ENCODE measurements around the gene GPR161.

The GPR161 gene

DNA sequence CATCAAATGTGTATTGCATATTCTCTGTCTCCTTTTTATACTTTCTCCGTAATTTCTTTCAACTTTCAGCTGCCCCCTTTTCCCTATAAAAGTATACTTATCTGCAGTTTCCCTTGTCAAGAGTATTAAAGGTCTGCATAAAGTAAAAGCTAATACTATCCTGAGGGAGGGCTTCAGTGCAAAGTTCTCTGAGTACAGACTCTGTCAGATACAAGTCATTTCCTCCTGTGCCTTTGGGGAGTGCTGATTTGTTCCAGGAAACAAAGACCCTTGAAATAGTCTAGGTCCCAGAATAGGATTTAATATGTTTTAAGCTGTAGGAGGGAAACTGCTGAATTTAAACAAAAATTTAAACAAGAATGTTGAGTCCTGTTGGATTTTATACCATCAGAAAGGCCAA, 11.7 kb downstream of the GPR161 start:
- H3K4me1 ChIP-seq (ENCODE audit: control insufficient read depth, insufficient read depth, low read length) = no peaks in the 10 kb centered on the region
- H3K9ac ChIP-seq (ENCODE audit: low read length) = no peak overlapping the region
- H3K27me3 ChIP-seq (ENCODE audit: control insufficient read depth, insufficient read depth, low read length) = no peaks in the 10 kb centered on the region
- no peak overlapping the region for H3K4me3 ChIP-seq (ENCODE audit: low read length)
- no peaks in the 10 kb centered on the region for H3K36me3 ChIP-seq (ENCODE audit: control insufficient read depth, insufficient read depth, low read length)
- H3K9me3 ChIP-seq (ENCODE audit: control insufficient read depth, low read length) = no peaks in the 10 kb centered on the region

DNA sequence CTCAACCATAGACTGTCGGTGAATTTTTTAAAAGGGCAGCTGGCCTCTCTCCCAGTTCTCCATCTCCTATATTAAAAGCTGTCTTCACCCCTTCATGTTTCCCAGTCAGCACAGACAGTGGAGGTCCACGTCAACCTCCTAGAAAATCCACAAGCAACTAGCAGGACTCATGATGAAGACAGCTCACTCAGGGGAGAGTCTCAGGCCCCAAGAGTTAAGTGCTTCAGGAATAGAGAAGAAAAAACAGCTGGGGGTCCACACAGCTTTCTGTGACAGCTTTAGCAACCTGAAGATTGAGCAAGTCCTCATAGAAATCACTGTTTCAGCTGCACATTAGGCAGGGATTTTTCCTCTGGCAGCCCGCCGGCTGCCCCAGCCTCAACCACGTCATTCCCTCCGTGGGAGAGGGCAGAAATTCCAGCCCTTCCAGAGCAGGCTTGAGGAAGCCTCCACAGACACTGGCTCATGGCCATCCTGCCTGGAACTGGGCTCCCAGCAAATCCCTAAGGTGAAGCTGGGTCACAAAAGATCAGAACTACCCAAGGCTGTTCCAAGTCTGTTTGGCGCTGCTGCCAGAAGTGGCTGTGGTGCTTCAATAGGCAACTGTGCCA, 15.2 kb downstream of the GPR161 start:
- Histone ChIP-seq H3K9ac (ENCODE audit: low read length) (no peak overlapping the region), H3K4me3 (ENCODE audit: low read length) (no peak overlapping the region)

DNA sequence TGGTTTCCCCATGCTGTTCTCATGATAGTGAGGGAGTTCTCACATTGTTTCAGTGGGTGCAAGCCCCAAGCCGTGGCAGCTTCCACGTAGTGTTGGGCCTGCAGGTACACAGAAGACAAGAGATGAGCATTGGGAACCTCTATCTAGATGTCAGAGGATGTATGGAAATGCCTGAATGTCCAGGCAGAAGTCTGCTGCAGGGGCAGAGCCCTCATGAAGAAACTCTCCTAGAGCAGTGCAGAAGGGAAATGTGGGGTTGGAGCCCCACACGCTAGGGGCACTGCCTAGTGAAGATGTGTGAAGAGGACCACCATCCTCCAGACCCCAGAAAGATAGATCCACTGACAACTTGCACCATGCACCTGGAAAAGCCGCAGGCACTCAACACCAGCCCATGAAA, 17.0 kb downstream of the GPR161 start:
- no peaks in the 10 kb centered on the region for H3K36me3 ChIP-seq (ENCODE audit: control insufficient read depth, insufficient read depth, low read length)
- H3K9me3 ChIP-seq (ENCODE audit: control insufficient read depth, low read length) = no peaks in the 10 kb centered on the region
- no peak overlapping the region for H3K4me3 ChIP-seq (ENCODE audit: low read length)
- H3K4me1 ChIP-seq (ENCODE audit: control insufficient read depth, insufficient read depth, low read length) = peaks cover 14% of the 10 kb centered on the region
- no peaks in the 10 kb centered on the region for H3K27me3 ChIP-seq (ENCODE audit: control insufficient read depth, insufficient read depth, low read length)
- no peak overlapping the region for H3K9ac ChIP-seq (ENCODE audit: low read length)

More for the DNA sequence above, 15.2 kb downstream of the GPR161 start:
- no peaks in the 10 kb centered on the region for H3K36me3 ChIP-seq (ENCODE audit: control insufficient read depth, insufficient read depth, low read length)
- H3K9me3 ChIP-seq (ENCODE audit: control insufficient read depth, low read length) = no peaks in the 10 kb centered on the region
- H3K27me3 ChIP-seq (ENCODE audit: control insufficient read depth, insufficient read depth, low read length) = no peaks in the 10 kb centered on the region
- H3K4me1 ChIP-seq (ENCODE audit: control insufficient read depth, insufficient read depth, low read length) = peaks cover 4% of the 10 kb centered on the region

DNA sequence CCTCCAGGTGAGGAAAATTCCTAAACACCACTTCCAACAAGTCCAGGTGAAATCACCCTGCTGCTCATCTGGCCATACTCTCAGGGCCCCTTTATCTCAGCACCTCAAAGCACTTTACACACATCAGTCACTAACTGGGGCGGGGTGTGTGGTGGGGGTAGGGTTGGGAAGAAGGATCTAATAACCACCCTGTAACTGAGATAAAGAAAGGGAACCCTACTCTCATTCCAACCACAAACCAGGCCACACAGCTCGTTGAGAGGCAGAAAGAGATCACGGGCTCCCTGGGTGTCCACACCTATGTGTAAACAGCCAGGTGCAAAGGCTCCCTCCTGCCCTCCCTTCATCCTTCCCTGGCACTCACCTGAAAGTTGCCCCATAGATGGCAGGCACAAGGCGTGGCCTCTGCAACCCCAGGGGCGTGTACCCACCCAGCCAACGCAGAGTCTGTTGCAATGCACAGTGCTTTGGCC, 20.4 kb downstream of the GPR161 start:
- Histone ChIP-seq H3K4me3 (ENCODE audit: low read length) (no peak overlapping the region), H3K9ac (ENCODE audit: low read length) (no peak overlapping the region), H3K36me3 (ENCODE audit: control insufficient read depth, insufficient read depth, low read length) (no peaks in the 10 kb centered on the region)

DNA sequence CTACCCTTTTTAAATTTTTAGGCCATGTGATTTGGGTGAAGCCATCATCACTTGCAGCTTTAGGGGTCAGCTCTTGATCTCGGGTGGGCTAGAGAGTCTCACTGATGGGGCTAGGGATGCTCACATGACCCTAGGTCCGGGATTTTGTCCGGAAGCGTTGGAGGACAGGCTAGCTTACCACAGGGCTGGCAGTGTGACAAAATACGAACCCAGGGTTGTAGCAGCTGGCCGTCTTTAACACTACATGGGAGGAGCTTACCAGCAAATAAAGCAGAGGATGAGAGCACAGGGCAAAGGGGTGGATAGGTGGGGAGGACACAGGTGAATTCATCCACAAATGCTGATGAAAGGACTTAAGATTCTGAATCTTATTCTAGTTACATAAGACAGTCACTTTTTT, 21.9 kb downstream of the GPR161 start:
- Histone ChIP-seq H3K4me3 (ENCODE audit: low read length) (no peak overlapping the region), H3K9me3 (ENCODE audit: control insufficient read depth, low read length) (no peaks in the 10 kb centered on the region), H3K27me3 (ENCODE audit: control insufficient read depth, insufficient read depth, low read length) (no peaks in the 10 kb centered on the region), H3K4me1 (ENCODE audit: control insufficient read depth, insufficient read depth, low read length) (peaks cover 14% of the 10 kb centered on the region), H3K9ac (ENCODE audit: low read length) (no peak overlapping the region), H3K36me3 (ENCODE audit: control insufficient read depth, insufficient read depth, low read length) (no peaks in the 10 kb centered on the region)

More for the DNA sequence above, 20.4 kb downstream of the GPR161 start:
- Histone ChIP-seq H3K27me3 (ENCODE audit: control insufficient read depth, insufficient read depth, low read length) (no peaks in the 10 kb centered on the region), H3K9me3 (ENCODE audit: control insufficient read depth, low read length) (no peaks in the 10 kb centered on the region), H3K4me1 (ENCODE audit: control insufficient read depth, insufficient read depth, low read length) (peaks cover 14% of the 10 kb centered on the region)

DNA sequence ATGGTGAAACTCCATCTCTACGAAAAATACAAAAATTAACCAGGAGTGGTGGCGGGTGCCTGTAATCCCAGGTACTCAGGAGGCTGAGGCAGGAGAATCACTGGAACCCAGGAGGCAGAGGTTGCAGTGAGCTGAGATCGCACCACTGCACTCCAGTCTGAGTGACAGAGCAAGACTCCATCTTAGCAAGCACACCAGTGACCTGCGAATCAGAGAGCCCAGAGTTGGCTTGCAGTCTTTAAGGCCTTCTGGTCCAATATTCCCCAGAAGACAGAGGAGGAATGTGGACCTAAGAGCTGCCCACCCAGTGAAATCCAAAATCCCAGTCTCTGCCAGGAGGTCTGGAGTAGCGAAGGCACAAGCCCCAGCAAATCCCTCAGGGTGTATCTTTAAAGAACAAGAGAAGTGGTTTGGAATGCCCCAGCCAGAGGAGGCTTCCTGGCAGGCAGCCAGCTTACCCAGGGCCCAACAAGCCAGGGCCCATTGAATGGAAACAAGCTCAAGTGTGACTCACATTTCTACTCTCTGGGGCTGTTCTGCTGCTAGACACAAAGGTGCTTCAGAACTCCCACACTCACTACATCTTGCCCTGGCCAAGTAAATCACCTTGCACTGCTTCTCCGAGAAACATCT, 23.9 kb downstream of the GPR161 start:
- Histone ChIP-seq H3K4me1 (ENCODE audit: control insufficient read depth, insufficient read depth, low read length) (peaks cover 14% of the 10 kb centered on the region), H3K4me3 (ENCODE audit: low read length) (no peak overlapping the region), H3K9ac (ENCODE audit: low read length) (no peak overlapping the region), H3K27me3 (ENCODE audit: control insufficient read depth, insufficient read depth, low read length) (no peaks in the 10 kb centered on the region), H3K36me3 (ENCODE audit: control insufficient read depth, insufficient read depth, low read length) (no peaks in the 10 kb centered on the region), H3K9me3 (ENCODE audit: control insufficient read depth, low read length) (no peaks in the 10 kb centered on the region)

DNA sequence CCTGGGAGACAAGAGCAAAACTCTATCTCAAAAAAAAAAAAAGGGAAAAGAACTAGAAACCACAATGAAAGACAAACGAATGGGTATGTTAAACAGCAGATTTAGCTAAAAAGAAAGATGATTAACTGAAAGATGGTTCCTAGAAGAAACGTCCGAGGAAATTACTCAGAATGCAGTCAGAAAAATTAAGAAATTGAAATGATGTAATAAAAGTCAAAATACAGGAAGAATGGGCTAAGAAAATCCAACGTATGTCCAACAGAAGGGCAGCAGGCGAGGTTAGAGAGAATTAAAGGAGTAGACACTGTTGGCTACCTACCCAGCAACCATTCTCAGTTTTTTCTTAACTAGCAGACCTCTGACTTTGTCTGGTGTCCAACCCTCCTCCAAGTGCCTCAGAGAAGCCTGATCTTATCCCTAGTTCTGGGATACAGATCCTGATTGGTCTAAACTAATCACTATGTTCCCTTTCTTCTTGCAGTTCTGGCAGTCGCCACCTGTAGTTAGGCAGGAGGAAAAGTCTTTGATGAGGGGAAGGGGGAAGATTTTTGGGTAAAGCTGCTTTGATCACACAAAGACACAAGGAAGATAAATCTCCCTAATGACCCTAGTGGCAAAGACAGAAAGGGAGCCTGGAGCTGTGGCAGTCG, 25.7 kb downstream of the GPR161 start:
- H3K4me1 ChIP-seq (ENCODE audit: control insufficient read depth, insufficient read depth, low read length) = peaks cover 5% of the 10 kb centered on the region
- H3K4me3 ChIP-seq (ENCODE audit: low read length) = no peak overlapping the region
- no peaks in the 10 kb centered on the region for H3K36me3 ChIP-seq (ENCODE audit: control insufficient read depth, insufficient read depth, low read length)
- H3K27me3 ChIP-seq (ENCODE audit: control insufficient read depth, insufficient read depth, low read length) = no peaks in the 10 kb centered on the region
- no peak overlapping the region for H3K9ac ChIP-seq (ENCODE audit: low read length)
- H3K9me3 ChIP-seq (ENCODE audit: control insufficient read depth, low read length) = no peaks in the 10 kb centered on the region

DNA sequence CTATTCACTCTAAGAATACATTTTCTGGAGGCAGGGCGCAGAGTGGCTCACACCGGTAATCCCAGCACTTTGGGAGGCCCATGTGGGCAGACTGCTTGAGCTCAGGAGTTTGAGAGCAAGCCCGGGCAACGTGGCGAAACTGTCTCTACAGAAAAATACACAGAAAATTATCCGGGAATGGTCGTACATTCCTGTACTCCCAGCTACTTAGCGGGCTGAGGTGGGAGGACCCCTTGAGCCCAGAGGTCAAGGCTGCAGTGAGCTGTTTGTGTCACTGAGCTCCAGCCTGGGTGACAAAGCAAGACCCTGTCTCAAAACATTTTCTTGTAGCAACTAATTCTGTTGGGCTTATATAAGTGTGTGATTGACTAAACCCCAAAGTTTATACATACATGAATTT, 30.5 kb downstream of the GPR161 start:
- H3K36me3 ChIP-seq (ENCODE audit: control insufficient read depth, insufficient read depth, low read length) = no peaks in the 10 kb centered on the region
- no peak overlapping the region for H3K4me3 ChIP-seq (ENCODE audit: low read length)
- H3K27me3 ChIP-seq (ENCODE audit: control insufficient read depth, insufficient read depth, low read length) = no peaks in the 10 kb centered on the region
- H3K9ac ChIP-seq (ENCODE audit: low read length) = no peak overlapping the region
- H3K4me1 ChIP-seq (ENCODE audit: control insufficient read depth, insufficient read depth, low read length) = no peaks in the 10 kb centered on the region
- no peaks in the 10 kb centered on the region for H3K9me3 ChIP-seq (ENCODE audit: control insufficient read depth, low read length)

DNA sequence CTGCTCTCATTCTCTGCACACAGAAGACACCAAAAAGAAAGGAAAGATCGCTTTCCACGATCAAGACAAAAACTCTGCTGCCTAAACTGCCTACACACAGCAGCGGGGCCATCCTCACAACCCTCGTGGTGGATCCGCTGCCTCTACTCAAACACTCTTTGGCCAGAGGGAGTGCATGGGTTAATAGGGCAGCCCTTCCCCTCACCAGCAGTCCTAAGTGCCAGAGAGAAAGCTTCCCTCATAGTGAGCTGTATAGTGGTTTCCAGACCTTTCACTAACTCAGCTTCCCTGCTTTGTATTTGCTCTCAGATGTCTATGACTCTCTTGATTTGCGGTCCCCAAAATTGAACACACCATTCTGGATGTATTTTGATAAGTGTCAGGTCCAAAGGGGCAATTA, 30.9 kb downstream of the GPR161 start:
- H3K4me3 ChIP-seq (ENCODE audit: low read length) = no peak overlapping the region
- H3K27me3 ChIP-seq (ENCODE audit: control insufficient read depth, insufficient read depth, low read length) = no peaks in the 10 kb centered on the region
- no peak overlapping the region for H3K9ac ChIP-seq (ENCODE audit: low read length)
- H3K9me3 ChIP-seq (ENCODE audit: control insufficient read depth, low read length) = no peaks in the 10 kb centered on the region
- no peaks in the 10 kb centered on the region for H3K4me1 ChIP-seq (ENCODE audit: control insufficient read depth, insufficient read depth, low read length)
- no peaks in the 10 kb centered on the region for H3K36me3 ChIP-seq (ENCODE audit: control insufficient read depth, insufficient read depth, low read length)

DNA sequence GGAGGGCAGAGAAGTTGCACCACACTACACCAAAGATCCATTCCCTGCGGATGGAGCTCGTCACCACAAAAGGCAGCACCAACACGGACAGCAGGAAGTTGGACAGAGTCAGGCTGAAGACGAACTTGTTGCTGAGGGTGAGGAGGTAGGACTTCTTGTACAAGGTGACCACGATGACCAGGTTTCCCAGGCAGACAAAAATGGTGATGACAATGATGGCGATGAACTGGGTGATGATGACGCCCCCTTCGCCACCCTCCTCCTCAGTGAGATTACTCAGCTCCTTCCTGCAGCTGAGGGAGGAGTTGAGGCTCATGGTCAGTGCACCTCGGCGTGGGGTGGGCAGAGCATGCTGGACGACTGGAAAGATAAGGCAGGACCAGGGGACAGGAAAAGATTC, 32.2 kb downstream of the GPR161 start:
- Histone ChIP-seq H3K4me3 (ENCODE audit: low read length) (no peak overlapping the region), H3K9ac (ENCODE audit: low read length) (no peak overlapping the region), H3K36me3 (ENCODE audit: control insufficient read depth, insufficient read depth, low read length) (no peaks in the 10 kb centered on the region), H3K9me3 (ENCODE audit: control insufficient read depth, low read length) (no peaks in the 10 kb centered on the region), H3K4me1 (ENCODE audit: control insufficient read depth, insufficient read depth, low read length) (no peaks in the 10 kb centered on the region), H3K27me3 (ENCODE audit: control insufficient read depth, insufficient read depth, low read length) (no peaks in the 10 kb centered on the region)

DNA sequence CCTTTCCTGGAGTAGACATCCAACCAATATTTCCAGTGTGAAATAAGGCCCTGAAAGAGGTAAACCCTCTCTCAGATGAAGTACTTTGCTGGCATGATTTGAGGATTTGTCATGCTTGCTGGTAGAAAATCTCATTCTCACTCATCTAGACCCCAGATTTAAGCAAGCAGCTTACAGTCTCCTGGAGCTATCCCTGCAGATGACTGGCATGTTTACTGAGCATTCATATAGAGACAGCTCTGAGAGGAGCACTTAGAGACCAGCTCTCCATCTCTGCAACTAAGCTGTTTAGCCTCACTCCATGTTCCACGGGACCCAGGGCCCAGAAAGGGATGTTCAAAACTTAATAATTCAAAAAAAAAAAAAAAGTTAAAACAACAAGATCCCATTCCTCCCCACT, 34.2 kb downstream of the GPR161 start:
- Histone ChIP-seq H3K4me3 (ENCODE audit: low read length) (no peak overlapping the region), H3K9me3 (ENCODE audit: control insufficient read depth, low read length) (no peaks in the 10 kb centered on the region), H3K27me3 (ENCODE audit: control insufficient read depth, insufficient read depth, low read length) (no peaks in the 10 kb centered on the region), H3K9ac (ENCODE audit: low read length) (no peak overlapping the region), H3K4me1 (ENCODE audit: control insufficient read depth, insufficient read depth, low read length) (no peaks in the 10 kb centered on the region), H3K36me3 (ENCODE audit: control insufficient read depth, insufficient read depth, low read length) (no peaks in the 10 kb centered on the region)

DNA sequence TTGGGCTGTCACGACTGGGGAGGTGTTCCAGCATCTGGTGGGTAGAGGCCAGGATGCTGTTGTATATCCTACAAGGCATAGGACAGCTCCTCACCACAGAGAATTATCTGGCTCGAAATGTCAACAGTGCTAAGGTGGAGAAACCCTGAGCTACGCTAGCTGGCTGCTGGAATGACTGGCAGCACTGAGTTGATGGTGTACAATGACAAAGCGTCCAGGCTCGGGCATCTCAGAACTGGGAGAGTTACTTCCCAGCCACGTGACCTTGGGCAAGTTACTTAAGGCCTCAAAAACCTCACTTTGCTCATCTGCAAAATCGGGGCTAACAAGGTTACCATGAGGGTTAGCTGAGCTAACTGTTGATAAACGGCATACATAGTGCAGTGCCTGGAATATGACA, 35.4 kb downstream of the GPR161 start:
- no peaks in the 10 kb centered on the region for H3K9me3 ChIP-seq (ENCODE audit: control insufficient read depth, low read length)
- no peaks in the 10 kb centered on the region for H3K27me3 ChIP-seq (ENCODE audit: control insufficient read depth, insufficient read depth, low read length)
- H3K4me1 ChIP-seq (ENCODE audit: control insufficient read depth, insufficient read depth, low read length) = no peaks in the 10 kb centered on the region
- no peak overlapping the region for H3K9ac ChIP-seq (ENCODE audit: low read length)
- H3K36me3 ChIP-seq (ENCODE audit: control insufficient read depth, insufficient read depth, low read length) = no peaks in the 10 kb centered on the region
- H3K4me3 ChIP-seq (ENCODE audit: low read length) = no peak overlapping the region

Measured in mucosa of stomach (tissue), 1 donor.